Measurements from ENCODE around the gene LCN6.
"Not testable (repeated sequence)": the region's sequence is repeated elsewhere in the genome, so short reads cannot be mapped to it uniquely, and the experiment has no call there.

The LCN6 gene

DNA sequence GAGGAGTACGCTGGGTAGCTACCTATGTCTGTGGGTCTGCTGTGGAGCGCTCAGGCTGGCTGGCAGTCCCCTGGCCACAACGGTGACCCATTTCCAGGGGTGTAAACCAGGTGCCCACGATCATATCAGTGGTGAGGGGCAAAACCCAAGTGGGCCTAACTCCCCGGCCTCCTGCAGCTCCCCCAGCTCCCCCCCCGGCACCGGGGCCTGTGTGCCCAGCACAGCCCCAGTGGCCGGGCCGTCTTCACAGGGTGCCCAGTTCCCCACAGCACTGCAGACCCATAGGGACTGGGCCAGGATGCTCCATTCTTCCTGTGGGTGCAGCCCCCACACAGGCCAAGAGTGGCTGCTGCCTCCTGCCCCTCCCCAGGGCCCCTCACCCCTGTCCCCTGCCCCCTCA lies 10.7 kb upstream of the LCN6 start:
- no peak for DNase-seq

DNA sequence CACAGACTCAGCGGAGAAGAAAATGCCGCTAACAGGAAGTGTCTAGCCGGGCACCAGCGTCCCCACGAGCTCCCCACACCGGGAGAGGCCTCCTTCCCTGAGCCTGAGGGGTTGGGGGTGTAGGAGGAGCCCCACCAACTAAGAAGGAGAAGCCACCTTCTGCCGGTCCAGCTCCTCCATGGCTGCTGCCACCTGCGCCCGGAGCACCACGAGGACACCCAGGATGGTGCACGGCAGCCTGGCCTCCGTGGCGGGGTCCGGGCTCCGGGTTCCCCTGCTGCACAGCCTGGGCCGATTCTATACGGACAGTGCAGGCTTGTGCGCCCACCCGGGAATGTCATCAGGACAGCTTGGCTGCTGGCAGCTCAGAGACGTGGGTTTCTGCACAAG lies 9.4 kb upstream of the LCN6 start:
- DNase-seq, result no peak

DNA sequence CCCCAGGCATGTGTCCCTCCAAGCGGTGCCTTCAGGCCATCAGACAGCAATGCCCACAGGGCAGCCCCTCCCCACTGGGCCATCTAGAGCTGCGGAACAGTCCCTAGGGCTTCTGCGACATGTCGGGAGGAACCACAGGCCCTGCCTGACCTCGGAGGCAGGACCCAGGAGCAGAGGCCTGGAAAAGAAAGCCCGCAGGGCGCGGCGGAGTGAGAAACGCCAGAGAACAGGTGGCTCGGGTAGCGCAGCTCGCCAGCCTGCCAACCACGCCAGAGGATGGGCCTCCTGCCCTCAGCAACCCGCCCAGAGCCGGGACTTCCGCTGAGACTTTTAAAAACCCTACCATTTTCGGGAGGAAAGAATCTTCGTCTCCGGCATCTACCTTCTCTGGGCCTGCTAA lies 9.0 kb upstream of the LCN6 start:
- no peak for DNase-seq

DNA sequence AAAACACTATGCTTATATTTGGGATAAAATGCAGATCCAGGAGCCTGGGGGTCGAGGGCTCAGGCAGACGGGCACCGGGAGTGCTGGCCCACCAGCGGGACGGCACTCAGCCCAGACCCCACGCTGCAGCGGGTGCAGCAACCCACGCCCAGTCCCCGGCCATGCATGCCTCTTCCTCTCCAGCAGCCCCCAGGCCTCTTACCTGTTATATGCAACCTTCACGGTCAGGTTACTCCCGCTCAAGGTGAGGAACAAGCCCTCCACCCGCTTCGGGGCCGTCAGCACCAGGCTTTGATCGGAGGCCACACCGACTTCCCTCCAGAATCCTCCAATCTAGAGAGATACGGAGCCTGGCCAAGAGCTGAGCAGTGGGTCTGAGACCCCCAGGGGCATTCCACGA lies 8.5 kb upstream of the LCN6 start:
- DNase-seq, result no peak

DNA sequence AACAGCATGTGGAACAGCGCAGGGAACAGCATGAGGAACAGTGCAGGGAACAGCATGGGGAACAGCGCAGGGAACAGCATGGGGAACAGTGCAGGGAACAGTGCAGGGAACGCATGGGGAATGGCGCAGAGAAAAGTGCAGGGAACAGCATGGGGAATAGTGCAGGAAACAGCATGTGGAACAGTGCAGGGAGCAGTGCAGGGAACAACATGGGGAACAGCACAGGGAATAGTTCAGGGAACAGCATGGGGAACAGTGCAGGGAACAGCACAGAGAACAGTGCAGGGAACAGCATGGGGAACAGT lies 7.8 kb upstream of the LCN6 start:
- no peak for DNase-seq

DNA sequence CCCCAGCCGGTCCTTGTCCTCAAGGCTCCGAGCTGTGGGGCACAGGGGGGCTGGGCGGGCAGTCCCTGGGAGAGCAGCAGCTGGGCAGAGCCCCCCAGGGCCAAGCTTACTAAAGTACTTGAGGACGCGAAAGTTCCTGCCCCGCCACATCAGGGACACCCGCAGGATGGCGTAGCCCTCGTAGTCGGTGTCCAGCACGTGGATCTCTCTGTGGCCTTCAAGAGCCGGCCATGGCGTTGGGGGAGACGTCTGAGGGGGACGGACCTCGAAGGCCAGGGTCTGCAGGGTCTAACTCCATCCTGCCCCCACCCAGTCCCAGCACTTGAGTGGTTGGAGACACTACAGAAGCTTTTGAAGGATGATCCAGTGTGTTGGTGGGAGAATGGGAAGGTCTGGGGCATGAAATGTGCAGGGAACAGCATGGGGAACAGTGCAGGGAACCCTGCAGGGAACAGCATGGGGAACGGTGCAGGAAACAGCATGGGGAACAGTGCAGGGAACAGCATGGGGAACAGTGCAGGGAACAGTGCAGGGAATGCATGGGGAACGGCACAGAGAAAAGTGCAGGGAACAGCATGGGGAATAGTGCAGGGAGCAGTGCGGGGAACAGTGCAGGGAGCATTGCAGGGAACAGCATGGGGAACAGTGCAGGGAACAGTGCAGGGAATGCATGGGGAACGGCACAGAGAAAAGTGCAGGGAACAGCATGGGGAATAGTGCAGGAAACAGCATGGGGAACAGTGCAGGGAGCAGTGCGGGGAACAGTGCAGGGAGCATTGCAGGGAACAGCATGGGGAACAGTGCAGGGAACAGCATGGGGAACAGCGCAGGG lies 7.2 kb upstream of the LCN6 start:
- not testable (repeated sequence) for DNase-seq

DNA sequence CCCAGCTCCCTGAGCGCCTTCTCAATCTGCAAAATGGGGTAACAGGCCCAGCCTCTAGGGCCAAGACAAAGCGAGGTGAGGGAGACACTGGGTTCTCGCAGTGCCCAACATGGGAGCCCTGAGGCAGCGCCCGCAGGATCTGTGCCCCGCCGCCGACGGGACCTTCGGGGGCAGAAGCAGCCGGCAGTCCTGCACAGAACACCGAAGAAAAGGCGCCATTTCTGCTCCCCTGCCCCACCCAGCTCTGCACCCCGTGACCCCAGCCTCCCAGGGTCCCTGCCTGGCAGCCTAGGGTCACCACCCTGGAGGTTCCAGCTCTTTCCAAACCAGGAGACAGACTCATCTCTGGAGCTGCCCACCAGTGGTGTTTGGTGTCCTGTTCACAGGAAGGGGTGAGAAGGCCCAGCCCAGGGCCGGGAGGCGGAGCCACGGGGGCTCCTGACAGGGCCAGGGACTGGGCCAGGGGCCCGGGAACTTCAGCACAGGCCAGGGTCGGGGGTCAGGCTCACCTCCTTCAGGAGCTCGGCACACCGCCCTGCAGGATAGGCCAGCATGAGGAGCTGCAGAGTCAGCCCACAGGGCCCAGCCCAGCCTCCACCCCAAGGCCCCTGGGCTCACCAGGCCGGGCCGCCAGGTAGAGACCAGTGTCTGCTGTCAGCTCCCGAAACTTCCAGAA lies 6.4 kb upstream of the LCN6 start:
- no peak for DNase-seq

DNA sequence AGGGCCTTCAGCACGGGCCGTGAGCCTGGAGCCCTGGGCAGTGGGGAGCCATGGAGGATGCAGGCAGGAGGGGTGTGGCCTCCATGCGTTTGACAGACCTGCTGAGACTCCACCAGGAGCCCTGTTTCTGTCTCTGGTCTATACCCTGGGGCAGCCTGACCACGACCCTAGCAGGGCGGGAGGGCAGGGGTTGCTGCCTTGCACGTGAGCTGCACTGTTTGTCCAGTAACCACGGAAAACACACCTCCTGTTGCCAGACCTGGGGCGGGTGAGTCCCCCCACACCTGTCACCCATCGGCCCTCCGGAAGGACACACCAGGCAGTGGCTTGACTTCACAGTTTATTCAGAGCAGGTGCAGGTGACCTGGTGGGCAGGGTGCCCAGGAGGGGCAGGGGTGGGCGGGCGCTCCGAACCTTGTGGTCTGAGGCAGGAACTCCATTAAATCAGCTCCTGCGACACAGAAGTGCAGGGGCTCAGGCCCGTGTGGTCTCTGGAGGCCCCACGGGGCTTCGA lies 5.8 kb upstream of the LCN6 start:
- no peak for DNase-seq

DNA sequence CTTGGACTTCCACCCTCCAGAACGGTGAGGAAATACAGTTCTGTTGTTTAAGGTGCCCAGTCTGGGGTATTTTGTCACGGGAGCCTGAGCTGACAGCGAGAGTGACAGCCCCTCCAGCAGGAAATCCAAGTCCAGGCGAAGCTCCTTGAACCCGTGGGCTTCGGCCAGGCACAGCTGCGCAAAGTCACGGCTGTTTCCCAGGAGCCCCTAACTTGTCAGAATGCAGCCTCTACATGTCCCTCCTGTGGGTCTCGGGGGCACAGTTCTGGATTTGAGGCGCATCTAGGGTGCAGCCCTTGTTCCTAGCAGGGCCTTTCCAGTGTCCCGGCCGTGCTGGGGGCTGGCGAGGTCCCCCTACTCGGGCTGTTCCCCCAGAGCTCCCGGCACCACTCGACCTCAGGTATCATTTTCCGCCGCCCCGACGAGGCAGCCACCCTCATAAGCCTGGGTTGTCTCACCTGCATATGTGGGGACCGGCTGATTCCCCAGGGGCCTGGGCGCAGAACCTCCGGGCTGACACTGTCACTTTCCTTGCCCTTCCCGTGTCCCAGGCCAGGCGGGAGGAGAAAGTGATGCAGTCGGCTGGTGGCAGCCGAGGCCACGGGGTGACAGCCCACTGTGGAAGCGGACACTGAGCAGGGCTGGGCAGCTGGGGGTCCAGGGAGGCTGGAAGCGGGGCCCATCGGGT lies 5.2 kb upstream of the LCN6 start:
- no peak for DNase-seq

DNA sequence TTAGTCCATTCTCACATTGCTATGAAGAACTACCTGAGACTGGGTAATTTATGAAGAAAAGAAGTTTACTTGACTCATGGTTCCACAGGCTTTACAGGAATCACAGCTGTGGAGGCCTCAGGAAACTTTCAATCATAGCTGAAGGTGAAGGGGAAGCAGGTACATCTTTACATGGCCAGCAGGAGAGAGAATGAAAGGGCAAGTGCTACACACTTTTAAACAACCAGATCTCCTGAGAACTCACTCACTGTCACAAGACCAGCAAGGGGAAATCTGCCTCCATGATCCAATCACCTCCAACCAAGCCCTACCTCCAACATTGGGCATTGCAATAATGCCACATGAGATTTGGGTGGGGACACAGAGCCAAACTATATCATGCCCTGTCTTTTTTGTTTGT lies 3.5 kb upstream of the LCN6 start:
- DNase-seq, result no peak

DNA sequence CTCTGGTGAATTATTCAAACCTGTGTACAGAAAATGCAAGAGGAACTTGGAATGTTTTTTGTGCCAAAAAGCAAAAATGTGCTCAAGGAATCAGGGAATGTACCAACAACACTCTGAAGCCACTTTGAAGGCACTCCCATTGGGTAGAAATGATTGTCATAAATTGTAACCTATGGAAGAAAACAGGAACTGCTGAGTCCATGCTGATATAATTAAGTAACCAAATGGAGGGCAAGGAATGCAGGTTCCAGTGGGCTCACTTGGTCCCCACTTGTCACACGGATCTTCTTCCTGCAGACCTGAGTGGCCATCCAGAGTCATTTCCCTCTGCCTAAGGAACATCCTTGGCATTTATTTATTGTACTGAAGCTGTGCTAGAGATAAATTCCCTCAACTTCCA lies 2.9 kb upstream of the LCN6 start:
- no peak for DNase-seq

DNA sequence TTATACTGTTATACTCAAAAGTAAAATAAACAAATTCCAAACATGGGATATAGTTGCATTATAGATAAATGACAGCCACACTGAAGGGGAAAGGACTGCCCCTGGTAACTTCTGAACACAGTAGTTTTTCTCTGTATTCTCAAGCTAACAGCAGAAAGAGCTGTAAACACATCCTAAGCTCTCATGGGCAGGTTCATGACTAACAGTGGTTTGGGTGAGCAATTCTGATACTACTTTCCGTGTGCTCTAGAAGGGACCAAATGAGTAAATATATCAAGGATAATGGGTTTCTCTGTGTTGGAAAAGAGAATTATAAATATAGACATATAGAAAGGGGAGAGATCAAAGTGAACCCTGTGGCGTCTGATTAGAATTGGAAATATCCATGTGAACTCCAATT lies 2.2 kb upstream of the LCN6 start:
- DNase-seq, result no peak

DNA sequence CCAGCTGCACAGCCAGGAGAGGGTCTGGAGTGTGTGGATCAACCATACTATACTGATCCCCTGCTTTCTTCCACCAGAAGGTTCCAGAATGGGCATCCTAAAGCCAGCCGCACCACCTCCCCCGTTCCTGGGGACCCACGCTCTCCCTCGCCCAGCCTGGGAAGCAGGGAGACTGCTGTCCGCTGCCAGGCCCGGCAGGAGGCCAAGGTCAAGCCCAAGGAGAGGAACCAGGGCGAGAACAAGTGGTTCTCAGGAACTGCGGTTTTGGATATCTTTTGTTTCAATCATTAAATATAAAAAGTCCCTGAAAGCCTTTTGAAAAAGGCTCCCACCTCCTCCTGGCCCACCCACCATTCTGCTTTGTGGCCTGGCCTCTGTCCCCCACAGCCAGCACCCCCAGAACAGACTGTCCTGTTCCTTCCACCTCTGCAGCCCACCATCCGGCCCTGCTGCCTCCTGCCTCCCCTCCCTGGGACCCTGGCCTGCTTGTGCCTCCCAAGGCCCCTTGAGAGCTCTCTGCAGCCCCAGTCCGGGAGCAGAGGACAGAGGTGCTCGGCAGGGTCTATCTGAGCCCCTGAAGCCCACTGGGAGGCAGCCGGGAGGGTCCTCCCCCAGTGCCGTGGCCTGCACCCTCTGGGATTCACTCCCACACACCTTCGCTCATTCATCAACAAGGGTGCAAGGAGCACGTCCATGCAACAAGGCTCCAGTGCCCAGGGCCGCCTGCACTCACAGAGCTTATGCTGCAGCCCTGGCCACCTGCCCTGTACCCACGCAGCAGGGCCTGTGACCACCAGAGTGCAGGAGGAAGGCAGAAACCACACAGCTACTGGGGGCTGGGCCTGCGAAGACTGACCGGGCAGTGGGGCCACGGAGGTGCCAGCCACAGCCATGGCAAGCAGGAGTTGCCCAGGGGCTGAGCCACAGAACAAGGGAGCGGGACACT lies 614 bp upstream of the LCN6 start:
- DNase-seq, result no peak

DNA sequence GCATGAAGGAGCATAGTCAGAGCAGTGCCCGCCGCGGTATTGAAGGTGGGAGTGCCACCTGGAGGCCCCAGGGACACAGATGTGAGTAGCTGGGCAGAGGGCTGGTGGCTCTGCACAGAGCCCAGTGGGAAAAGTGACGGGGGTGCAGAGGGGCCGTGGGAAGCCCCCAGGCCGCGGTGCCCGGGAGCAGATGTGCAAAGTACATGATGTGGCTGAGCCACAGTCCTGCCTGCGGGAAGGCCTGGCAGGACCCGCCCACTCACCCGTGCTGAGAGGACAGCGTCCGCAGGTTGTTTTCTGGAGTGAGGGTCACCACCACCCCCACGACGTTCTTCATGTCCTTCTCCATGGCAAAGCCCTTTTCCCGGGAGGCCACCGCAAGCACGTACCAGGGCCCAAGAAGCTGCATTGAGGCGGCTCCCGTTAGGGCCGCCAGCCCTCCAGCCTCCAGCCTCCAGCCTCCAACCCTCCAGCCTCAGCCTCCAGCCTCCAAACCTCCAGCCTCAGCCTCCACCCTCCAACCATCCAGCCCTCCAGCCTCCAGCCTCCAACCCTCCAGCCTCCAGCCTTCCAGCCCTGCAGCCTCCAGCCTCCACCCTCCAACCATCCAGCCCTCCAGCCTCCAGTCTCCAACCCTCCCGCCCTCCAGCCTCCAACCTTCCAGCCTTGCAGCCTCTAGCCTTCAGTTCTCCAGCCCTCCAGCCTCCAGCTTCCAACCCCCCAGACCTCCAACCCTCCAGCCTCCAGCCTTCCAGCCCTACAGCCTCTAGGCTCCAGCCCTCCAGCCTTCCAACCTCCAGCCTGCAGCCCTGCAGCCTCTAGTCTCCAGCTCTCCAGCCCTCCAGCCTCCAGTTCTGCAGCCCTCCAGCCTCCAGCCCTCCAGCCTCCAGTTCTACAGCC lies 914 bp downstream of the LCN6 start:
- no peak for DNase-seq

DNA sequence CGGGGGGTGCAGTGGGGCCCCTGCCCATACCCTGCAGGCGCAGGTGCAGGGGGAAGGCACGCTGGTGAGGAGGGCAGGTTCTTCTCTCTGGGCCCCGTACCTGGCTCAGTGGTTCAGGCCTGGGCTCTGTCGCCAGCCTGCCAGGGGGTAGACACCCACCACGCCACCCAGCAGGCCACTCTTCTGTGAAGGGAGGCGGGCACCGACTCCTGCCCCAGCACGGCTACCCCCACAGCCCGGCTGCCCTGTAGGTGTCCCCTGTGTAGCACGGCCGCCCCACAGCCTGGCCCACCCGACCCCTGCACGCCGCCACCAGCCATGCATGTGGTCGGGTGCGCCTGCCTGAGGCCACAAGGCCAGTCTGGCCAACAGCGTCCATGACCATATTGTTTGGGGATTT lies 1.7 kb downstream of the LCN6 start:
- DNase-seq, result no peak

DNA sequence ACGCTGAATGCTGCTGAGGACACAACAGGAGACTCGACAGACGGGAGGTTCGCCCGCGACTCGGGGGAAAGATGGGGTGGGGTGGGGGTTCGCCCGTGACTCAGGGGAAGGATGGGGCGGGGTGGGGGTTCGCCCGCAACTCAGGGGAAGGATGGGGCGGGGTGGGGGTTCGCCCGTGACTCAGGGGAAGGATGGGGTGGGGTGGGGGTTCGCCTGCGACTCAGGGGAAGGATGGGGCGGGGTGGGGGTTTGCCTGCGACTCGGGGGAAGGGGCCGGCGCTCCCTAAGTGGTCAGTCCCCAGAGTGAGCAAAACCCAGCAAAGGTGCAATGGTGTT lies 2.2 kb downstream of the LCN6 start:
- no peak for DNase-seq

DNA sequence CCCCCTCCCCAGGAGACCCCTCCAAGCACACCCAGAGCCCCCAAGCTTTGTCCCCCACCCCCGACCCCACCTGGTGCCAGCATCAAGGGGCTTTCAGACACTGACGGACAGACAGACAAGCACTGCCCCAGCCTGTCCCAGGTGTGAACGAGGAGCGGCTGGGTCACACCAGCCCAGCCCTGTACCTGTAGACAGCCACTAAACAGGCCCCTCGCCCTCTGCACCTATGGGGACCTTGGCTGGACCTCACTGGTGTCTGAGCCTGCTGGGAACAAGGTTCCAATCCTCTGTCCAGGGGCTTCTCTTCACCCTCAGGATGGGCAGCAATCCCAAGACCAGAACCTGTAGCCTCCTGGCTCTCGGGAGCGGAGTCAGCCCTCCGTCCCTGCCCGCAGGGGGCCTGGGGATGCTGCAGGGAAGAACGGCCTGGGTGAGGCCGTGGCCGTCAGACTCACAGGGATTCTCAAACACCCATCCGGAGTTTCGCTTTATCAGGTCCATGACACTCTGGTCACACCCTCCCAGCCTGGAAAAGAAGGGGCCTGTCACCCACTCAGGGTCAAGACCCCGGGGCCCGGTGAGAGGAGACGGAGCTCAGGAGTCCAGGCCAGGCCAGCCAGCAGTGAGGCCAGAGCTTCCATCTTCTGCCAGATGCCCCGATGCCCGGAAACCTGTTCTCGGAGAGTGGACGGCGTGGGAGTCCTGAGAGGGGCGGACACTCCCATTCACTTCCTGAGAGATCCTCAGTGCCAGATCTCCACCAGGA lies 2.8 kb downstream of the LCN6 start:
- no peak for DNase-seq

DNA sequence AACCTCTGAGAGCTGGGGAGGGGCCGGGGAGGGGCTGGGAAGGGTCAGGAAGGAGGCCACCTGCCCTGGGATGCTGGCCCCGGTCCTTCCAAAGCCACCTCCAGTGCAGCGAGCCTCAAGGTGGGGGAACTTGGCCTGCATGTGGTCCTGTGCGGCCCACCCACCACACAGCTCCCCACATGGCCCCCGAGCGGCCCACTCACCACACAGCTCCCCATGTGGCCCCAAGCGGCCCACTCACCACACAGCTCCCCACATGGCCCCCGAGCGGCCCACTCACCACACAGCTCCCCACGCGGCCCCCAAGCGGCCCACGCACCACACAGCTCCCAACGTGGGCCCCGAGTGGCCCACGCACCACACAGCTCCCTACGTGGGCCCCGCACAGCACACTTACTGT lies 3.6 kb downstream of the LCN6 start:
- no peak for DNase-seq

DNA sequence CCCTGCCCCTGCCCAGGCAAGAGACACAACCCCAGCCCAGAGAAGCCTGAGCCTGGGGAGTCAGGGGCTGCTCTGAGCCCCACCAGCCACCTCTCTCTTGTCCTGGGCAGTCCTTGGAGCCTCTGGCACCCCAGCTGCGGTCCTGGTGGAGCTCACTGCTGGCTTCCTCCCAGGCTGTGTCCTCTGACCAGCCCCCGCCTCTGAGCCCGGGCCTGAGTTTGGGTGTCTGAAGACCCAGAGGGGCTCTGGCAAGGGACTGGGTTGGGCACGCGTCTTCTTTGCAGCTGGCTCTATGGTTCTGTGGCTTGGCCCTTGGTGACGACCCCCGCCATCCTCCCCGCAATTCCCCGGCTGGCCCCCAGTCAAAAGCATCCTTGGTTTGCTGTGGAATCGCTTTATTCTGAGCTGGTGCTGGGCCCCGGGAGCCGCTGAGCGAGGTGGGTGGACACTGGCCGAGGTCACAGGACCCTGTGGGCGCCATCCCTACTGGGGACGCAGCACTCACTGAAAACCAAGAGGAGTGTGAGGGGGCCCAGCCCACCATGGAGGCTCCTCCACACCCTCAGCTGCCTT lies 4.6 kb downstream of the LCN6 start:
- no peak for DNase-seq

DNA sequence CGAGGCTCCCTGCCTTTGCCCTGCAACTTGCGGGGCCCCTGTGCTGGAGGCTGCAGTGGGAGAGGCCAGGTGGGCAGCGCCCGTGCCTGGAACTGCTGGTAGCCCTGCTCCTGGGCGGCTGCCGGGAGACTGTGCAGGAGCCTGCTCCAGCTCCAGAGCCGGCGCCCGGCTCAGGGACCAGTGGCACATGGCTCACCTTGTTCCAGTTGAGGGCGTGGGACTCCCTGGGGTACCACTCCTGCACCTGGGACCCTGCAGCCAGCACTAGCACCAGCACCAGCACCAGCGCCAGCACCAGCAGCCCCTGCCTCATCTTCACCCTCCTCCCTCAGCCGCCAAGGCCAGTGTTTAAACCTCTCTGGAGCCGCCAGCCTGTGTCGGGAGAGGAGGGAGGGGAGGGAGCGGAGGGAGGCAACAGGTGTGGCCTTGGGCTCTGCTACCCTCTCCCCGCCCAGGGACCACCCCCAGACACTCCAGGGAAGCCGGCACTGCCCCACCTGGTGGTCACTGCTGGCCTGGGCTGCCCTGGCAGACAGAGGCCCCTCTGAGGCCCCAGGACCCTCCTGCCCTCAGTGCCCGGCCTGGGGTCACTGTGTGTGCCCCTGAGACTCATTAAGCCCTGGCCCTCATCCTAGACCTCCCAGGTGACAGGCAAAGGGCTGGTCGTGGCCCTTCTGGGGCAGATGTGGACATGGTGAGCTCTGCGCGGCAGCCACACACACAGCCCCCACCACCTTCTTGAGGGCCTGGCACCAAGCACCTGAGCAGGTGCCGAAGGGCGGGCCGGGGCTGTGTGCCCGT lies 5.5 kb downstream of the LCN6 start, which contains the start of gene LCN10:
Gene LCN10, minus strand, starts transcription at position 350 of the 801 bp plus-strand sequence. Its CDS starts 37 bp downstream, at position 313.
- no peak for DNase-seq

Measured in effector CD4-positive, alpha-beta T cell (primary cell).